Muscle of arm (tissue), 12 donors: ENCODE data around the gene MKI67. TPM values are rescaled to one million over a fixed set of nuclear protein-coding genes. Genes with fewer than 3 reads are reported as not detected.

ENCODE experiments used
- DNase-seq: peaks from one replicate; pipeline ENCODE4 v3.0.0-alpha.2; 2013
- polyA plus RNA-seq, 12 donors: library from polyadenylated mRNA; unstranded; fragments of 120-200 nt; gene quantifications; one replicate each; pipeline ENCODE4 v1.2.1, GENCODE V29; 2013; ENCODE audit not compliant: insufficient read length in 12 of 12

The MKI67 gene
- polyA plus RNA-seq, 12 donors, result 21.0 to 67.1 (median 34.8) TPM; not detected in 1

DNA sequence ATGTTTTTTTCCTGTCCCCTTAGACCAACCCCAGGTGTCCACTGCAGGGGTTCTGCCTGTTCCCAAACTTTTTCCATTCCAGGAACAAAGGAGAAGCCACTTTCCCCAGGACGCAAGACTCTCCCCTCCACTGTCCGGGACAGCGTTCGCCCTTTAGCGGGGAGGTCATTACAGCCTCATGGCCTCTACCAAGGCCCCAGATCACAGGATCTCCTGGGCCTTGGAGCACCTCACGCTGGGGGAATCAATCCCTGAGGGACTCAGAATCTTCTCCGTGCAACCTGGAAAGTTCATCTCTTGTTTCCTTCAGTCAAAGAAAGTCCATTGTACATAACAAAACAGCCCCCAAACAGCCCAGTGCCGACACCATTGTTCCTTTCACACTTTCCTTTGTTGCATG, 41.2 kb downstream of the MKI67 start:
- no peak for DNase-seq

DNA sequence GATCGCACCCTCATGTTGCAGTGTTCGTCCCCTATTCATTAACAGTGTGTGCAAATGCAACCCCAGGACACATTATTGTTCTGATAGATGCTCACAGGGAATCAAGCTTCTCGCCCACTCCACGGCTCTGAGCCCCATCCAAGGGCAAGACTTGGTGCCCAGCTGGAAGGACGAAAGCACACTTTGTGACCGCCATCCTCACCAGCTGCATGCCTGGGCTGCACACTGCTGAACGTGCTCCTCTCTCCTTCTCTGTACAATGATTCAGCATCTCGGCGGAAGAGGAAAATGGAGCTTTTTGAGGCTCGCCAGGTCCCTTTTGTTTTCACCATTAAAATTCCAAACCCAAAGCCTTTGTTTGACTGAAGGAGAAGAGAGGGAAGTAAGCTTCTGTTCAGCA, 41.9 kb downstream of the MKI67 start:
- DNase-seq, result no peak

DNA sequence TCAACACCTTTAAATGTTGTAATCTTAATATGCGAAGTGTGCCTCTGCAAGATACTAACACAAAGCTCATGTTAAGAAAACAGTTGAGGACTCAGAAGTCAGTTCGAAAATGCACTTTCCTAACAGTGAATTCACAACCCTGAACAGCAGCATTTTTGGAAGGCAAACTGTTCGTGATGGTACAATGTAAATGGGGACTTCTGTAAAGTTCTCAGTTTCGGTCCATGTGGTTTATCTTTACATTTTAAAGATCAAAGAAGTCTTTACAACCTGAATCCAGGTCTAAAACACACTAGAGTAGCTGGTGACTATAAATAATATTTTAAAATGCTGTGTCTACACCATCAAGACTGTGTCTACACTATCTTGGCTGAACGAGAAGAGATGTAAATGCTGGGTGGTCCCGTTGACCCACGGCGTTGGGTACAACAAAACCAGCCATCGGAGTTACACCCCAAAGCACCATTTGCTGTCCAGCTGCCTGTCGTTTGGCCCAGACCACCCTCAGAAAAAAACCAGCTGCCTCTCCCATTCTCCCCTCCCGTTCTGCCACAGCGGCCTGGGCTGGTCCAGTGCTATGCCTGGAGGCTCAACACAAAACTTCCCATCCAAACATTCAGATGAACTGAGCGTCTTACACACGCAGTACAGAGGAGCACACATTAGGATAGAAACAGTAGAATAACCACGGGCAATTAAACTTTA, 42.9 kb downstream of the MKI67 start:
- no peak for DNase-seq

DNA sequence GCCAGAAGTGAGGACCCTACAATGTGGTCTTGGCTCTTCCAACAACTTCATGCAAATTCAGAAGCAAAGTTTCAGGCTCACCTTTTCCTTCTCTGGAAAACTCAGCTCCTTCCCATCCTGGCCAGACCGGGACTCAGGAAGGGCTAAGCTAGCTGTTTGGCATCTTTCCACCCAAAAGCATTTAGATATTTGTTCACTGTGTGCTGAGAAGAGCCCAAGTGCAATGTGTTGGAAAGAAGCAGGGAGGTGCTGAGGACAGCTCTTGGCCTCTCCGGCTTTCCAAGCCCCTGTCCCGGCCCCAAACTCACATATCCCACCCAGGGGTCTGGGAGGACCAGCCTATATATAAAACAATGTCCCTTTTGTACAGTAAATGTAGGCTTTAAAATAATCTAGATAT, 44.5 kb downstream of the MKI67 start:
- DNase-seq, result no peak

DNA sequence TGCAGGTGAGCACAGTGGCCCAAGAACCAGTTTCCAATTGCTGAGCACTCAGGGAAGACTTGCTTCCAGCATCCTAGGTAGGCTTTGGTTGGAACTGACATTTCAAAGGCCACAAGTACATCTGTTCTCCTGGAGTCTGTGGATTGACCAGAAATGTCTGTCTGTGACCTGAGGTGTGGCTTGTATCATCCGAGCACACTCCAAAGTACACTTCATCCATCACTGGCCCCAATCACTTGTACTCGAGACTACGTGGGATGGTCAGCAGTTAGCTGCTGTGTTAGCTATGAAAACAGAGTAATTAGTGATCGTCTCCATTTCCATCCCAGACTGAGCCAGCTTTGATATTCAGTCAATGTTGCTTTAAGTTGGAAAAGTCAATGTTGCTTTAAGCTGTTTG, 45.0 kb downstream of the MKI67 start:
- no peak for DNase-seq

DNA sequence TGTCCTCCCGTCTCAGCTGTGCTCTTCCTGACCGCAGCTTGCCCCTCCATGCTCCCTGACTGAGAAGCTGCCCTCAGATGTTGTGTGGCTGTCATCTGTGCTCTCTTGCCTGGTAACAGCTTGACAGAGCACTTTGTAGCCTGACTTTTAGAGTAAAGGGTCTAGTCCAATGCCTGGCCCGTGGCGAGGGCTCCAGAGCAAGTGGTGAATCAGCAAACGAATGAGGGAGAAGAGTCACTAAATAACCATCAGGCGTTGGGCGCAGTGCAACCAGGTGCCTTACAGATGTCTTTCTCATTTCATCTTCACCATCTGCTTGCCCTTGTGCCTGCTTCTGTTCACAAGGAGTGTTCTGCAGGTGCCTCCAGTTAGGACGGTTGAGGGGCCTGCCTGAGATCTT, 45.6 kb downstream of the MKI67 start:
- no peak for DNase-seq

DNA sequence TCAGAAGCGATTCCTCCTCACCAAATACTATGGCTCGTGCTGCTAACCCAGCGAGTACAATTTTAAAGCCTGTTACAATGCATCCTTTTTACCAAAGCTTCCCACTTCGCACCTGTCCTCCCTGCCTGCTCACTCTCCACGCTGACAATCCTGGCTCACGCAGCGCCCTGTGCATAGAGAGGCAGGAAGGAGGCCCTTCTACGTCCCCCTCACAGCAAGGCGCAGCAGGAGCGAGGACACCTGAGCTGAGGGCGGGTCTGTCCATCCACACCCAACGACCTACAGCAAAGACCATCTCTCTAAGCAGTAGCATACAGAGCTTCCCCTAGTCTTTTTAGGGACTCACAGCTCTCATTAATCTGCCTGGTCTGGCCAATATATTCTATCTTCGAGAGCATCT, 46.0 kb downstream of the MKI67 start:
- DNase-seq, result no peak

DNA sequence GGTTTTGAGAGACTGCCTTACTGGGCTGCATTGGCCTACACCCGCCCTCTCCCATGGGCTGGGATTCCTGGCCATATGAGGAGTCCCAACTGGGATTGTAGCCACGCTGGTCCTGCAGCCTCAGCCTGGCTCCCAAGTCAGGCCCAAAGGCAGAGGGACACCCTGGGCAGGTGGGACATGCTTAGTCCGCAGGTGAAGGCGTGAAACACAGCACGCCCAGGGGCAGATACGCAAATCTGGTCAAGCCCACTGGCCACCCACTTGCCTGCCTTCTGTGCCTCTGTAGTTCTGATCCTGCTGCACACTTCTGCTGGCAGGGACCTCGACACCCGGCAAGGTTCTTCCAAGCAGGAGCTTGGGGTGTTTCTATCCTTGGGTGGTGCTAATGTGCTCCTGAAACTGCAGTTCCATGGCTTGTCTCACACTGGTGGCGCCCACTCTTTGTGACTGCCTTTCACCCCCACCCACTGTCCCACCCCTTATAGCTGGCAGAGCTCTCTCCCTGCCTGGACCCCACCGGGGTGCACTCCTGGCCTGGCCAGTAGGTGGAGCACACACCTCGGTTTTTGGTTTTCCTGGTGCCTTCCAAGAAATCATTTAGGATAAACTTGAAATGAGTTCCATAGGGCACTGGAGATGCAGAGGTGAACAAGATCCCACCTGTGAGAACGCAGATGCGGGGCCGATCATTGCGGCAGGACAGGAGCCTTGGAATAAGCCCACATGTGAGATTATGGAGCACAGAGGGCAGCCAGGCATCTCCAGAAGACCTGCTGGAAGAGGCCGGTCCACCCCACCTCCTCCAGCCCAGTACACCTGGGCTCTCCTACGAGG, 47.9 kb downstream of the MKI67 start:
- DNase-seq, result no peak

DNA sequence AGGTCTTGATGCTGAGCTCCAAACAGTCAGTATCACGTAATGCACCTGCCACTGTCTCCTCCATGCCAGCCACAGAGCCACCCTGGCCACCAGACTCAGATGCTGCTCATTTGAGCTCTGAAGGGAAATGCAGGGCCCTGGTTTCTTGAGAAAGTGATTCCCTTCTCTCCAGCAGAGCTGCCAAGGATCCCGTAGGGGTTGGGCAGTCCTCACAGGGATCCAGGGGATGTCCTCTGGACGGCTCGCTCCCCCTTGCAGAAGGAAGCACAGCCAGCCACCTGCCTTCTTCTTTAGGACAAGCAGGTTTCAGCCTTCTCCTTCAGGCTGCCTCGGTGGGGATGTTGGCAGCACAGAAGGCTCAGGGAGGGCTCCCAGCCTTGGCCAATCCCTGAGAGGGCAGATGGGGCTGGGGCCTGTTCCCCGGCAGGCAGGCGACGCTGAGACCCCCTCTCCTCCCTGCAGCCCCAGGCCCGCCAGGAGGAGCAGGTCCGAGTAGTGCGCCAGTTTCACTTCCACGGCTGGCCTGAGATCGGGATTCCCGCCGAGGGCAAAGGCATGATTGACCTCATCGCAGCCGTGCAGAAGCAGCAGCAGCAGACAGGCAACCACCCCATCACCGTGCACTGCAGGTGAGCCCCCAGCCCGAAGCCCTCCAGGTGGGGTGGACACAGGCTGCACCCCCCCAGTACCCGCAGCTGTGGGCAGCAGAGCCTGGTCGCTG, 48.9 kb downstream of the MKI67 start:
- no peak for DNase-seq

DNA sequence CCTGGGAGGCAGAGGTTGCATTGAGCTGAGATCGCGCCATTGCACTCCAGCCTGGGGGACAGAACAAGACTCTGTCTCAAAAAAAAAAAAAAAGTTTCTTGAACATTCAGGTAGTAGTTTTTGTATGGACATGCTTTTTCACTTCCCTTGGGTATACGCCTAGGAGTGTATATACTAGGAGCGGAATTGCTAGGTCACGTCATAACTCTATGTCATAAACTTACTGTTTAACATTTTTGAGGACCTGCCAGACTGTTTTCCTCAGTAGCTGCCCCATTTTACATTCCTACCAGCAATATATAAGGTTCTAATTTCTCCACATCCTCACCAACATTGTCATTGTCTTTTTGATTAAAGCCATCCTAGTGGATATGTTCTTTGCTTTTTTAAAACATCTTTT, 51.6 kb downstream of the MKI67 start:
- DNase-seq, result no peak

DNA sequence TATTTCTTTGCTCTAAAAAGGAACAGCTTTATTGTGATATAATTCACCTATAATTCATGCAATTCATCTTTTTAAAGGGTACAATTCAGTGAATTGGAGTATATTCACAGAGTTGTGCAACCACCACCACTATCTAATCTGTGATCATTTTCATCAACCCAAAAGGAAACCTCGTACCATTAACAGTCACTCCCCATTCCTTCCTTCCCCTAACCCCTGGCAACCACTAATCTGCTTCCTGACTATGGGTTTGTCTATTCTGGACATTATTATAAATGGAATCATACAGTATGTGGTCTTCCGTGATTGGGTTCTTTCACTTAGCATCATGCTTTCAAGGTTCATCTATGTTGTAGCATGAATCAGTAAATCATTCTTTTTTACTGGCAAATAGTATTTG, 52.3 kb downstream of the MKI67 start:
- no peak for DNase-seq

DNA sequence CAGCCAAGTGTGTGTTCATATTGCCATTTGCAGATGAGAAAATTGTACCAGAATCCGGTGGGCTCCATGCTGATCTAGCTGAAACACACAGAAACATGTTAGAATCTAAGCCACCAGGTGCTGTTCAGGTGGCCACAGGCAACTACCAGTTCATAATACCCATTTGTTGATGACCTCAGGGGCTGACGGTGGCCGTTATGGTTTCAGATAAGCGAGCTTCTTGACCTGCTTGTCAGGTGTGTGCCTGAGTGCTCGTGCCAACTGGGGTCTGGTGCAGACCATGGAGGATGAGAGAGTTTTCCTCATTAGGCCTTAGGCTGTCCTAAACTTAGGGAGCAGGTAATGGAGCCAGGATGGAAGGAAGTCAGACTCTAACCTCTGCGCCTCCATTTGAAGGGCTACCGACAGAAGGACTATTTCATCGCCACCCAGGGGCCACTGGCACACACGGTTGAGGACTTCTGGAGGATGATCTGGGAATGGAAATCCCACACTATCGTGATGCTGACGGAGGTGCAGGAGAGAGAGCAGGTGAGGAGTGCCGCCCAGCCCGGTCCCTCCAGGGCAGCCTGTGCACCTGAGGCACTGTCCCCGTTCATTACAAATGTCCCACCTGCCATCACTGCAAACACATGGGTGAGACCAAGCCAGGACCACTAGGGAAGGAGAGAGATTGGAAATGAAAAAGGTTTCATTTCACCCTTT, 53.1 kb downstream of the MKI67 start:
- no peak for DNase-seq

DNA sequence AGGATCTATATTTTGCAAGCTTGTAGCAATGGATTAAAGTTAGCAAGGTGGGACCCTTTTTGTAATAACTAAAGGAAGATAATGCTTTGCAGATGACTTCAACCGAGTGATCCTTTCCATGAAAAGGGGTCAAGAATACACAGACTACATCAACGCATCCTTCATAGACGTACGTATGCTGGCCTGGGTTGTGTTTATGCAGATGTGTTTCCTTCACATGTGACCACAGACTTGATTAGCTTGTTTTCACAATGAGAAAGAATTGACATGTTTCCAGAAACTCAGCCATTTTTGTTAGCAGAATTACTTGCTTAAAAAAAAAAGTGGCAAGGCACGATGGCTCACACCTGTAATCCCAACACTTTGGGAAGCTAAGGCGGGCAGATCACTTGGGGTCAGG, 54.2 kb downstream of the MKI67 start:
- DNase-seq, result no peak

DNA sequence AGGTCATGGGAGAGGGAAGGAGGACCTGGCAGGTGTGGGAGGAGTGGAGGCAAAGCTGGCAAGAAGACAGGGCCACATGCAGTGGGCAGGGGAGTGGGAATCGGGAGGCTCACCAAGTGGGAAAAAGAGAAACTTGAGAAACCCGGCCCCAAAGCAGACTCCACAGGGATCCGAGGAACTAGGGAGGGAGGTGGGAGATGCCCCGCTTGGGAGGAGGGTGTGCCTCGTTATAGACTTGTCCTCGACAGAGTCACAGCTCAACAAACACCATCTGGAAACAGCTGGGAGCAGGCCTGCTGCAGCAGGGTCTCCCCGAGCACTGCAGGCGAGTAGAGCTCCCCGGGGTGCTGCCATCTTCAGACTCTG, 54.8 kb downstream of the MKI67 start:
- no peak for DNase-seq

DNA sequence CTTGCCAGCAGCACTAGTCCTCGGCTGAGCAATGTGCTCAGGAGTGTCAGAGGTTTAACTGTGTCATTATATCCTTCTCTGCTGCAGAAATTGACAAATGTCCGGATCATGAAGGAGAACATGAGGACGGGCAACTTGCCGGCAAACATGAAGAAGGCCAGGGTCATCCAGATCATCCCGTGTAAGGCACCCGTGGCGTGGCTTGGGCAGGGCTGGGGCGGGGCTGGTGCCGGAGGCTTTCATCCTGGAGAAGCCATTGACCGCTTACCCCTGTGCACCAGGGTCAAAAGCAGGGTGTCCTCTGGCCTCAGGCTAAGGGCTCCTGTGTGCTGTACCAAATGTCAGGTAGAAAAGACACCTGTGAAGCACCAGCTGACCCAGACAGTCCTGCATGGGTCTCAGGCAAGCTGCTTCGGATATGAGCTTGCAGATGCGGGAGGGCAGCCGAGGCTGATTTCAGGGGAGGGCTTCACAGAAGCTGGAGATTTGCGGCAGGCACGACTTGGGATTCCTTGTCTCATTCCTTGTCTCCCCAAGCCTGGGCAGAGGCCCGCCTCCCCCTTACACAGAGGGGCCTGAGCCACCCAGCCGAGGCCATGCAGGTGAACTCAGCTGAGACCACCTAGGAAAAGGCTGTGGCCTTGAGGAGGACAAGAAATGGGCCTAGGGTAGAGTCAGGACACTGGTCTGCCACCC, 55.4 kb downstream of the MKI67 start:
- DNase-seq, result no peak

DNA sequence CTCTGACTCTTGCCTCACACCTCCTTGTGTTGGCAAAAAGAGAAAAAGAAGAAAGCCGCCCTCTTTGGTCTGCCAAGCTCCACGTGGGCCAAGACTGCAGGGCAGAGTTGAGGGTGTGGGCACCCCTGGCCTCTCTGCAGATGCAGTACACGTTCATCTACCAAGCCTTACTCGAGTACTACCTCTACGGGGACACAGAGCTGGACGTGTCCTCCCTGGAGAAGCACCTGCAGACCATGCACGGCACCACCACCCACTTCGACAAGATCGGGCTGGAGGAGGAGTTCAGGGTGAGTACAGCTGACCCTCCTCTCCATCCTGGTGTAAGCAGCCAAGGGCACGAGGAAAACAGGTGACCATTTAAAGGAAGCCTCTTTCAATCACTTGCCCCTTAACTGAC, 56.1 kb downstream of the MKI67 start:
- no peak for DNase-seq

DNA sequence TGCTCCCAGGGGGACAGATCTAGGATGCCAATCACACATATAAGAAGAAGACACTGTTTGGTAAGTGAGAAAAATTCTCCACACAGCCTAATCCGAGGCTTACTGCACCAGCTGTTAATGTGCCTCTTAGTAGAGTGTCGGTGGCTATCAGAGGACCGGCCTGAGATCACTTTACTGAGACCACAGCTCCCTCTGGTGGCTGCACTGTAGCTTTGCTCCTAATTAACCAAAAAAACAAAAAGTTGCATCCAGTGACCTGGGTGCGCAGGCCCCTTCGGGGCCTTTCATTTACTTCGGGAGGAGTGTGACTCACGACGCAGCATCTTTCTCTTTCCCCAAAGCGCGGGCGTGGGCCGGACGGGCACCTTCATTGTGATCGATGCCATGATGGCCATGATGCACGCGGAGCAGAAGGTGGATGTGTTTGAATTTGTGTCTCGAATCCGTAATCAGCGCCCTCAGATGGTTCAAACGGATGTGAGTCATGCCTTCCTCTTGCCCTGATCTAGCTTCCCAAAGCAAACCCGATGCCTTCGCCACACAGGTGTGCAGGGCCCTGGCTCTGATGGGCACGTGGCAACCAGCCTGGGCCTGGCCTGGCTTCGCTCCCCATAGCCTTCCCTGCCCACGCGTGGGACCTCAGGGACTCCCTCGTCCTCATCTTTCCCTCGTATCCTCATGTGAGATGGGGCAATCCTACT, 56.7 kb downstream of the MKI67 start:
- DNase-seq, result peak; percentile 84

DNA sequence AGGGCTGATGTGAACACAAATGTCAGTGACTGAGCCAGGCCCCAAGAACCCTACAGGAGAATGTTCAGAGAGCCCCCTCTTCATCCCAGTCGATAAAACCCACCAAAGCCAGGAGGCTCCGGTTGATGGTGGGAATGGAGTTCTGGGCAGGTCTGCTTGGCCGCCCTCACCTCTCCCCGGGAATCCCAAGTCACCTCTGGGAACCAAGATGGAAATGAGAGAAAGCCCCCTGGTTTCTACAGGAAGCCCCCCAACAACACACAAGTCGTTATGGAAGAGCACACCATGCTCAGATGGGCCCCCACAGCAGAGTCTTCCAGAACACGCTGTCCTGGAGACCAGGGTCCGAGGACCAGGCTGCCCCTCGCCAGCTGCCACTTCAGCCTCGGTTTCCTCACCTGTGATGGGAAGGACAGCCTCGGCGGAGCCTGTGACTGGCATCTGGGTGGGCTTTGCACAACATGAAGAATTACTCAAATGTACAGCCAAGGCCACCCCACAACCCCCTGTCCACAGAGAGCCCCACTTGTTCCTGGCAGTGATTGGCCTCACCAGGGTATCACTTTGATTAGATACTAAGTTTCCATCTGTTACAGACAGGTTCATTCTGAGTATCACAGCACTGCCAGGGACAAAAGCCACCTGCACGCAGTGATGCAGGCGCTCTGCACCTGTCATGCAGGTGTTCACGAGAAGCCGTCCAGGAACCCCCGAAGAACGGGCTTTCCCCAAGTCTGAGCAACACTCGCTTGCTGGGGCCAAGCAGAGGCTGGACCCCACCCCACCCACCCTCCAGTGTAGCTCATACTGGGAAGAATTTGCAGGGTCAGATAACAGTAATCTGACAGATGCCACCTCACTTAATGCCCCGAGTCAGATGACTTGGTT, 57.6 kb downstream of the MKI67 start:
- DNase-seq, result no peak

DNA sequence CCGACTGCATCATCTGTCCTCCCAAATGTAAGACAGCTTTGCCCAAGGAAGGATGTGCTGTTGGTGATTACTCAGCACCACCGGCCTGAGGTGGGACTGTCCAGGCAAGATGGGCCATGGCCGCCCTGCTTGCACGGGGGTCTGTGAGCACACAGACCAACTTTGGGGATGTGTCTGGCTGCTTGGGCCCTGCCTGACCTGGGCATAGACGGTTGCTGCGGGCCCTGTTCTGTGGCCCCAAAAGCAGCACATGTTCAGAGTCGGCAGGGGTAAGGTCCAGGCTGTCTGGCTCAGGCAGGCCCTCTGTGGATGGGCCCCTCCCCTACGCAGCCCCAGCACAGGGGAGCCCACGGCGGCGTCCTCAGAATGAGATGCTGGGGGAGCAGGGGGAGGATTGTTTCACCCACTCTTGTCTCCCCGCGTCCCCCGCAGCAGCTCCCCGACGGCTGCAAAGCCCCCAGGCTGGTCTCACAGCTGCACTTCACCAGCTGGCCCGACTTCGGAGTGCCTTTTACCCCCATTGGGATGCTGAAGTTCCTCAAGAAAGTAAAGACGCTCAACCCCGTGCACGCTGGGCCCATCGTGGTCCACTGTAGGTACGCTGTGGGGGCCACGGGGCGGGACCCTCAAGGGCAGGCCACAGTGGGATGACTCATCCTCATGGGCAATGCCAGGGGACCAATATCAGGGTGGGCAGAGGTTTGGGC, 58.4 kb downstream of the MKI67 start:
- no peak for DNase-seq
